ENCODE results near the gene LRIG1. TPM values are rescaled to one million over a fixed set of nuclear protein-coding genes. Genes with fewer than 3 reads are reported as not detected.

LRIG1 gene
- total RNA-seq, 1 donor from 2014 or later: 111 TPM

DNA sequence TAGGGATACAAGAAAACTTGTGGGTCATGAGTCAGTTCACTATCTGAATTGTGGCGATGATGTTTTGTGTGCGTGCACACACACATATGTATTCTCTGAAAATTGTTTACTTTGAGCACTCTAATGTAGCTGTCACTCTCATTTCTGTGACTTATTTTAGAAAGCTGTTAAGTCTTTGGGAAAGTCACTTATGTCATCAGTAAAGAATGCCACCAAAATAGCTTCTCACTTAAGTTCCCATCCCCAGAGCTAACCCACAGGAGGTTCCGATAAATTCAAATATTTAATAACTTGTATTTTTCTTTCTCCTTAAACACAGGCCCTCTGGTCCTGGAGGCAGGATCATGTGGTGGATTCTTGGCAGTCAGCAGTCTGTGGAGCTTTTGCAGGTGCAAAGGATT, 138.3 kb downstream of the LRIG1 start:
- Mint-ChIP-seq H3K4me3 (ENCODE audit: unreplicated experiment) (peak overlapping the region; percentile 43), H3K9me3 (ENCODE audit: low read depth) (no peaks in the 10 kb centered on the region), H3K36me3 (ENCODE audit: low read depth) (no peaks in the 10 kb centered on the region), H3K27me3 (ENCODE audit: low read depth) (no peaks in the 10 kb centered on the region), H3K4me1 (ENCODE audit: low read depth) (peaks cover 55% of the 10 kb centered on the region), H3K27ac (ENCODE audit: unreplicated experiment) (peak overlapping the region; percentile 95)
- TF ChIP-seq, protein P1, sequence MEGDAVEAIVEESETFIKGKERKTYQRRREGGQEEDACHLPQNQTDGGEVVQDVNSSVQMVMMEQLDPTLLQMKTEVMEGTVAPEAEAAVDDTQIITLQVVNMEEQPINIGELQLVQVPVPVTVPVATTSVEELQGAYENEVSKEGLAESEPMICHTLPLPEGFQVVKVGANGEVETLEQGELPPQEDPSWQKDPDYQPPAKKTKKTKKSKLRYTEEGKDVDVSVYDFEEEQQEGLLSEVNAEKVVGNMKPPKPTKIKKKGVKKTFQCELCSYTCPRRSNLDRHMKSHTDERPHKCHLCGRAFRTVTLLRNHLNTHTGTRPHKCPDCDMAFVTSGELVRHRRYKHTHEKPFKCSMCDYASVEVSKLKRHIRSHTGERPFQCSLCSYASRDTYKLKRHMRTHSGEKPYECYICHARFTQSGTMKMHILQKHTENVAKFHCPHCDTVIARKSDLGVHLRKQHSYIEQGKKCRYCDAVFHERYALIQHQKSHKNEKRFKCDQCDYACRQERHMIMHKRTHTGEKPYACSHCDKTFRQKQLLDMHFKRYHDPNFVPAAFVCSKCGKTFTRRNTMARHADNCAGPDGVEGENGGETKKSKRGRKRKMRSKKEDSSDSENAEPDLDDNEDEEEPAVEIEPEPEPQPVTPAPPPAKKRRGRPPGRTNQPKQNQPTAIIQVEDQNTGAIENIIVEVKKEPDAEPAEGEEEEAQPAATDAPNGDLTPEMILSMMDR (IDR thresholded peaks at IDR 0.05): no peak
- no peak for DNase-seq (ENCODE audit: low spot score)

DNA sequence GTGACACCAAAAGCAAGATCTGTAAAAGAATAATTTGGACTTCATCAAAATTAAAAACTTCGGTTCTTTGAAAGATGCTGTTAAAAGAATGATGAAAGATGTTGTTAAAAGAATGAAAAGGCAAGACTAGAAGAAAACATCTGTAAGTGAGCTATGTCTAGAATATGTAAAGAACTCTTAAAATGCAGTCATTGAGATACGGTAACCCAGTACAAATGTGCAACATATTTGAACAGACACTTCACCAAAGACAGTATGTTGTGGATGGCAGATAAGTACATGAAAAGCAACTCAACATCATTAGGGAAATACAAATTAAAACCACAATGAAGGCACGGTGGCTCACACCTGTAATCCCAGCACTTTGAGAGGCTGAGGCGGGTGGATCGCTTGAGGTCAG, 139.5 kb downstream of the LRIG1 start:
- DNase-seq (ENCODE audit: low spot score): no peak
- TF ChIP-seq, protein P1 (IDR thresholded peaks at IDR 0.05): no peak
- Mint-ChIP-seq H3K4me1 (ENCODE audit: low read depth) (peaks cover 53% of the 10 kb centered on the region), H3K27me3 (ENCODE audit: low read depth) (no peaks in the 10 kb centered on the region), H3K9me3 (ENCODE audit: low read depth) (no peaks in the 10 kb centered on the region), H3K36me3 (ENCODE audit: low read depth) (no peaks in the 10 kb centered on the region), H3K4me3 (ENCODE audit: unreplicated experiment) (no peak overlapping the region), H3K27ac (ENCODE audit: unreplicated experiment) (peak overlapping the region; percentile 95)

DNA sequence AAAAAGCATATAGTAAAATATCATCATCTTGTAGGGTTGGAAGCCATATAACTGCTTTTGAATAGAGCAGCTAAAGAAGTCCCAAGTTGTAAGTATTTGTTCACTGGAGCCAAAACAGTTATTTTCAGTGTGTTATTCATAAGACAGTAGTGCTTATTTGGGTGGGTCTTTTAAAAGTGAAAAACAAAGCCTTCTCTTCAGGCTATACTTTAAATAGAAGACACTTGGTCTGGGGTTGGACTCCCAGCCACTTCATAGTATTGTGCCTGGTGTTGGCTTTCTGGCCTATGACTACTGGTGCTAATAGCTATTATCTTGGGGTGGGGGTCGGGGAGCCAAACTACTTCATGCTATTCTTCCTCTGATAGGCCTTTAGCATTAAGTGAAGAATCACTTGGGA, 144.8 kb downstream of the LRIG1 start:
- no peak for DNase-seq (ENCODE audit: low spot score)
- Mint-ChIP-seq H3K27ac (ENCODE audit: unreplicated experiment) (no peak overlapping the region), H3K4me3 (ENCODE audit: unreplicated experiment) (no peak overlapping the region), H3K4me1 (ENCODE audit: low read depth) (peaks cover 26% of the 10 kb centered on the region), H3K36me3 (ENCODE audit: low read depth) (no peaks in the 10 kb centered on the region), H3K9me3 (ENCODE audit: low read depth) (no peaks in the 10 kb centered on the region), H3K27me3 (ENCODE audit: low read depth) (no peaks in the 10 kb centered on the region)
- TF ChIP-seq, protein P1 (IDR thresholded peaks at IDR 0.05): no peak

DNA sequence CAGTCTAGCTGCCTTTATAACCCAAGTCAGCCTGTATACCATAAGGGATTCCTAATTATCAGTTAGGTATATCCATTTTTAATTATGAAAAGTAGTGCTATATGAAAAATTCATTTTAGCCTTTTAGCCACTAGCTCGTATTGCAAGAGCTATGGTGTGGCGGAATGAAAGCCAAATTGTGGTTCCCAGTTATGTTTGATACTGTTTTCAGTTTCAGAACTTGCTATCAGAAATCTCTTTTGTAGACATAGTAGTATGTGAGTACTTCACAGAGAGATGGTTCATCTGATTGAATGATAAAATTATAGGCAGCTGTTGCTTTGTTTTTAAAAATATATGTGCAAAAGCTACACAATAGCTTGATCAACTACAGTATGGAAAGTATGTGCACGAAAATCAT, 145.4 kb downstream of the LRIG1 start:
- H3K27ac Mint-ChIP-seq (ENCODE audit: unreplicated experiment): no peak overlapping the region
- no peaks in the 10 kb centered on the region for H3K9me3 Mint-ChIP-seq (ENCODE audit: low read depth)
- DNase-seq (ENCODE audit: low spot score): no peak
- no peaks in the 10 kb centered on the region for H3K27me3 Mint-ChIP-seq (ENCODE audit: low read depth)
- no peak overlapping the region for H3K4me3 Mint-ChIP-seq (ENCODE audit: unreplicated experiment)
- TF ChIP-seq, protein P1 (IDR thresholded peaks at IDR 0.05): no peak
- H3K36me3 Mint-ChIP-seq (ENCODE audit: low read depth): no peaks in the 10 kb centered on the region
- peaks cover 21% of the 10 kb centered on the region for H3K4me1 Mint-ChIP-seq (ENCODE audit: low read depth)

DNA sequence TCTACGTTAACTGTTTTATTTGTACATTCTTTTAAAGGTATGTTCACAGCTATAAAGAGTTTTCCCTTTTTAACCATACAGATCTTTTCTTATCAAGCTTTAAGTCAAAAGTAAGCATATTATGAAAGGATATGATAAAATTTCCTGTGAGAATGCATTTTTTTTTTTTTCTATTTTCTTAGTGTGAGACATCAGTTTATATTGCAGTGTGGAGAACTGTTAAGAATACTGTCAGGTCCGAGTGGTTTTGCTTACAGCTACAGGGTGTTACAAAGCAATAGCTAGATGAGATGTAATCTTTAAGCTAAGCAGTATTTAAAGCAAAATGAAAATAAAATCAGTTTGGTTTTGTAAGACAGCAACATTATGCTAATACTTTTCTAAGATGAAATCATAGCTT, 146.8 kb downstream of the LRIG1 start:
- no peaks in the 10 kb centered on the region for H3K36me3 Mint-ChIP-seq (ENCODE audit: low read depth)
- no peaks in the 10 kb centered on the region for H3K27me3 Mint-ChIP-seq (ENCODE audit: low read depth)
- H3K4me3 Mint-ChIP-seq (ENCODE audit: unreplicated experiment): no peak overlapping the region
- TF ChIP-seq, protein P1 (IDR thresholded peaks at IDR 0.05): no peak
- no peak for DNase-seq (ENCODE audit: low spot score)
- peak overlapping the region; percentile 46 for H3K27ac Mint-ChIP-seq (ENCODE audit: unreplicated experiment)
- no peaks in the 10 kb centered on the region for H3K9me3 Mint-ChIP-seq (ENCODE audit: low read depth)
- peaks cover 20% of the 10 kb centered on the region for H3K4me1 Mint-ChIP-seq (ENCODE audit: low read depth)
